PFSK-1 (cell line): ENCODE results near the gene ZNF230.

ENCODE experiments used
- POLR2AphosphoS5 ChIP-seq: IDR thresholded peaks from 2 replicates; pipeline ENCODE4 v1.6.1; 2012; ENCODE audit warnings: low read depth, mild to moderate bottlenecking, control low read depth, low read length, moderate library complexity
- TAF1 ChIP-seq: IDR thresholded peaks from 2 replicates; pipeline ENCODE4 v1.6.1; 2012; ENCODE audit warnings: low read length, control low read depth, borderline replicate concordance; ENCODE audit not compliant: insufficient read depth
- TF ChIP-seq, protein P1 (sequence below), 2 experiments: IDR thresholded peaks; 2 replicates each; pipeline versions ENCODE4 v1.6.1 to v1.8.0; 2011 to 2012; ENCODE audit warnings: low read depth in 2 of 2, low read length in 2 of 2, control low read depth in 1 of 2, inconsistent platforms in 1 of 2, mild to moderate bottlenecking in 1 of 2, moderate library complexity in 1 of 2; ENCODE audit not compliant: insufficient read depth in 1 of 2

DNA sequence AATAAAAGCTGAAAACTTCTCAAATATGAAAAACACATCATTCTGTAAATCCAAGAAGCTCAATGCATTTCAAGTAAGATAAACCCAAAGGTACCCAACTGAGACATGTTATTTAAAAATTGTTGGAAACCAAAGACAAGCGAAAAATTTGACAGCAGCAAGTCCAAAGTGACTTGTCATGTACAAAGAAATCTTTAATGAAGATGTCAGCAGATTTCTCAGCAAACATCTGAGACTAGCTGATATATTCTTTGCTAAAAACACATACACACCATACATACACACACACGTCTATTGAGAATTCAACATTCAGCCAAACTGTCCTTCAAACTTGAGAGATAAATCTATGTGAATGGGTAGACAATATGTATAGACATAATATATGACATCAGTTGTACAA is 16.7 kb downstream of the ZNF230 start:
- TF ChIP-seq POLR2AphosphoS5: no peak
- TF ChIP-seq, protein P1, sequence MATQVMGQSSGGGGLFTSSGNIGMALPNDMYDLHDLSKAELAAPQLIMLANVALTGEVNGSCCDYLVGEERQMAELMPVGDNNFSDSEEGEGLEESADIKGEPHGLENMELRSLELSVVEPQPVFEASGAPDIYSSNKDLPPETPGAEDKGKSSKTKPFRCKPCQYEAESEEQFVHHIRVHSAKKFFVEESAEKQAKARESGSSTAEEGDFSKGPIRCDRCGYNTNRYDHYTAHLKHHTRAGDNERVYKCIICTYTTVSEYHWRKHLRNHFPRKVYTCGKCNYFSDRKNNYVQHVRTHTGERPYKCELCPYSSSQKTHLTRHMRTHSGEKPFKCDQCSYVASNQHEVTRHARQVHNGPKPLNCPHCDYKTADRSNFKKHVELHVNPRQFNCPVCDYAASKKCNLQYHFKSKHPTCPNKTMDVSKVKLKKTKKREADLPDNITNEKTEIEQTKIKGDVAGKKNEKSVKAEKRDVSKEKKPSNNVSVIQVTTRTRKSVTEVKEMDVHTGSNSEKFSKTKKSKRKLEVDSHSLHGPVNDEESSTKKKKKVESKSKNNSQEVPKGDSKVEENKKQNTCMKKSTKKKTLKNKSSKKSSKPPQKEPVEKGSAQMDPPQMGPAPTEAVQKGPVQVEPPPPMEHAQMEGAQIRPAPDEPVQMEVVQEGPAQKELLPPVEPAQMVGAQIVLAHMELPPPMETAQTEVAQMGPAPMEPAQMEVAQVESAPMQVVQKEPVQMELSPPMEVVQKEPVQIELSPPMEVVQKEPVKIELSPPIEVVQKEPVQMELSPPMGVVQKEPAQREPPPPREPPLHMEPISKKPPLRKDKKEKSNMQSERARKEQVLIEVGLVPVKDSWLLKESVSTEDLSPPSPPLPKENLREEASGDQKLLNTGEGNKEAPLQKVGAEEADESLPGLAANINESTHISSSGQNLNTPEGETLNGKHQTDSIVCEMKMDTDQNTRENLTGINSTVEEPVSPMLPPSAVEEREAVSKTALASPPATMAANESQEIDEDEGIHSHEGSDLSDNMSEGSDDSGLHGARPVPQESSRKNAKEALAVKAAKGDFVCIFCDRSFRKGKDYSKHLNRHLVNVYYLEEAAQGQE (IDR thresholded peaks at IDR 0.05; ENCODE audit: insufficient read depth in 1 of 2, low read depth in 2 of 2, low read length in 2 of 2): no peak
- TF ChIP-seq TAF1: no peak
